AG04449 (cell line): ENCODE results near the gene NATD1.

ENCODE experiments used
- CTCF ChIA-PET: fragments of 350-600 bp; formaldehyde crosslinking; extraction: SDS; loops from one replicate; lab custom pipeline; 2021; ENCODE audit warnings: antibody characterized with exemption; lab: Yijun Ruan, JAX
- POLR2A ChIA-PET: fragments of 400-600, 350-600 bp; formaldehyde crosslinking; extraction: SDS; loops from one replicate; lab custom pipeline; 2020; ENCODE audit warnings: antibody characterized with exemption, inconsistent platforms; lab: Yijun Ruan, JAX
- DNase-seq: peaks from one replicate; pipeline ENCODE4 v3.0.0-alpha.2; 2010; ENCODE audit warnings: low read depth, low spot score
- H3K4me3 ChIP-seq: 2 replicates; pipeline ENCODE4 v1.5.1; 2011; ENCODE audit warnings: low read depth, mild to moderate bottlenecking, control low read depth, low read length
- TF ChIP-seq, protein P1 (sequence below): IDR thresholded peaks from one replicate; pipeline ENCODE4 v1.5.1; 2011; ENCODE audit warnings: mild to moderate bottlenecking, moderate library complexity, low read length, control low read depth, inconsistent platforms; ENCODE audit not compliant: insufficient read depth; ENCODE audit errors: missing control alignments

Gene NATD1

DNA sequence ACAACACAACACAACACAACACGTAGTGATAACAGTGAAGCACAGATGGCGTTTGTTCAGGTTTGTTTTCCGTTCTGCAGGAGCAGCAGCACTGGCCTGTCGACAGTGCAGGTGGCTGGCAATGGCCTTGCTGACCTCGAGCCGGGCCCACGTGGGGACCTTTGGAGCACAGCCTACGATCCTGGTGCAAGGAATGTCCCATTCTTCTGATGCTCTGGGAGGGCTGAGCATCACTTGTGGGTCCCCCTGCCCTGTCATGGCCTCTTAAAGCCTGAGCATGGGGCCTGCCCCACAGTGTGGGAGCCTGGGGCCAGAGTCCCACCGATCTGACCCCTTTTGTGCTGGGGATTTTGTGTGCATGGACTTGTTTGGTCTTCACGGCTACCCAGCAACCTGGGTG is 38.1 kb upstream of the NATD1 start:
- TF ChIP-seq, protein P1, sequence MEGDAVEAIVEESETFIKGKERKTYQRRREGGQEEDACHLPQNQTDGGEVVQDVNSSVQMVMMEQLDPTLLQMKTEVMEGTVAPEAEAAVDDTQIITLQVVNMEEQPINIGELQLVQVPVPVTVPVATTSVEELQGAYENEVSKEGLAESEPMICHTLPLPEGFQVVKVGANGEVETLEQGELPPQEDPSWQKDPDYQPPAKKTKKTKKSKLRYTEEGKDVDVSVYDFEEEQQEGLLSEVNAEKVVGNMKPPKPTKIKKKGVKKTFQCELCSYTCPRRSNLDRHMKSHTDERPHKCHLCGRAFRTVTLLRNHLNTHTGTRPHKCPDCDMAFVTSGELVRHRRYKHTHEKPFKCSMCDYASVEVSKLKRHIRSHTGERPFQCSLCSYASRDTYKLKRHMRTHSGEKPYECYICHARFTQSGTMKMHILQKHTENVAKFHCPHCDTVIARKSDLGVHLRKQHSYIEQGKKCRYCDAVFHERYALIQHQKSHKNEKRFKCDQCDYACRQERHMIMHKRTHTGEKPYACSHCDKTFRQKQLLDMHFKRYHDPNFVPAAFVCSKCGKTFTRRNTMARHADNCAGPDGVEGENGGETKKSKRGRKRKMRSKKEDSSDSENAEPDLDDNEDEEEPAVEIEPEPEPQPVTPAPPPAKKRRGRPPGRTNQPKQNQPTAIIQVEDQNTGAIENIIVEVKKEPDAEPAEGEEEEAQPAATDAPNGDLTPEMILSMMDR, result no peak
- ChIA-PET POLR2A (no interaction called here), CTCF (interaction anchor here (1.0 to 3.5 kb wide), 2 partner anchors 12 to 14 kb away, joined by 4 to 17 read pairs; no protein-coding TSS in a partner anchor)
- no peak overlapping the region for H3K4me3 ChIP-seq
- no peak for DNase-seq

DNA sequence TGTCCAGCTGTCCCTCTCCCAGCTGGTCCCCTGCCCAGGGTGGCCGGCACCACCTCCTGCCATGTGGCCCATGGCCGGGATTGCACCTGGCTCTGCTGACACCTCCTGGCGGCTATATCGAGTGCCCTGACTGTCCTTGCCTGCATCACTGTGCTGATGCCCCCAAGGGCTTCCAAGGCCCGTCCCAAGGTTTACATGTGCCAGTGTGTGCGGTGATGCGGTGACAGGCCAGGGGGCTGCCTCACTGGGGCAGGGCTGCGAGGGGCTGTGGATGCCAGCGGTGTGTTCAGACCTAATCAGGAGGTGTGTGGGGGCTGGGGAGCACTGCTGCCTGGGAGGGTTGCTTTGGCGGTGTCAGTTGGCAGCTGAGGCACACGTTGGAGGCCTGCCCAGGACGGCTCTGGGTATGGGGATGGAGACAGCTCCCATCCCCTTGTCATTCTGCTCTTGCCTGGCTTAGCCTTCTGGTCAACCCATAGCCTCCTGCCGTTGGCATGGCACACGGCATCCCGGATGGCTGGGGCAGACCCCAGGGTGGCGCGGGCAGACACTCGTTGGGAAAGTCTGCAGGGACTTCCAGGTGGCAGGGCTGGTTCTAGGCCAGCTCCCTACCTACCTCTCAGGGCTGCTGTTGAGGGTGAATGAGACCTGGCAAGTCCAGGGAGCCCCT is 36.8 kb upstream of the NATD1 start:
- POLR2A ChIA-PET, result no interaction called here
- no peak overlapping the region for H3K4me3 ChIP-seq
- no peak for DNase-seq
- TF ChIP-seq, protein P1, result no peak
- CTCF ChIA-PET, result interaction anchor here (1.0 to 3.5 kb wide), 6 partner anchors 11 to 222 kb away, joined by 3 to 17 read pairs (median 5); no protein-coding TSS in a partner anchor

DNA sequence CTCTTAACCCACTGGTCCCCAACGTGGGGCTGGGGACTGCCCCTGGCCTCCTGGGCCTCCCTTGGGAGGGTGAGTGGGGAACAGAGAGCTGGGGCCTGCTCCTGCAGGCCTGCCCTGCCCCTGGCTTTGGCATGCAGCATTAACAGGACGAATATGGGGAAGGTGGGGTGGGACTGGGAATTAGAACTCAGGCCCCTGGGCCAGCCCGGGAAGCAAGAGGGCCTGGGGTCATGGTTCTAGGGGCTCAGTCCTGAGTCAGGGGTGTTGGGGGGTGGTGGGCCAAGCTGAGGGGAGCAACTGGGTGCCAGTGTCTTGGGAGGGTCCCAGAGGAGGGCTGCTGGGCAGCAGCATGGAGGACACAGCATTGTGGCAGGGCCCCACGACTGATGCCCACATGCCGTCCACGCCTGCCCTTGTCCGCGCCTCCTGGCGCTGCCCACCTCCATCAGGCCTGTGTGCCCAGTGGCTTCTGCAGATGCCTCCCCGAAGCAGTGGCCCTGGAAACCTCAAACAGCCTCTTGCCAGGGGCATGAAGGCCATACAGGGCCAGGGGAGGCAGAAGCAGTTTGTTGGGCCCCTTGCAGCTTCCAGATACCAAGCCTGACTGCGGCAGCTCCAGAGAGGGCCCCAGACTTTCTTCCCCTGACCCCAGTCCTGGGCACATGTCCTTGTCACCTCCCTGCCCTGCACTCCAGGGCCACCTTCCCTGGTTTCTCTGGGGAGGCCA is 36.1 kb upstream of the NATD1 start:
- ChIA-PET POLR2A (no interaction called here), CTCF (interaction anchor here (1.4 to 3.5 kb wide), 5 partner anchors 10 to 223 kb away, joined by 4 to 18 read pairs (median 14); no protein-coding TSS in a partner anchor)
- DNase-seq, result no peak
- TF ChIP-seq, protein P1, result no peak
- H3K4me3 ChIP-seq, result no peak overlapping the region

DNA sequence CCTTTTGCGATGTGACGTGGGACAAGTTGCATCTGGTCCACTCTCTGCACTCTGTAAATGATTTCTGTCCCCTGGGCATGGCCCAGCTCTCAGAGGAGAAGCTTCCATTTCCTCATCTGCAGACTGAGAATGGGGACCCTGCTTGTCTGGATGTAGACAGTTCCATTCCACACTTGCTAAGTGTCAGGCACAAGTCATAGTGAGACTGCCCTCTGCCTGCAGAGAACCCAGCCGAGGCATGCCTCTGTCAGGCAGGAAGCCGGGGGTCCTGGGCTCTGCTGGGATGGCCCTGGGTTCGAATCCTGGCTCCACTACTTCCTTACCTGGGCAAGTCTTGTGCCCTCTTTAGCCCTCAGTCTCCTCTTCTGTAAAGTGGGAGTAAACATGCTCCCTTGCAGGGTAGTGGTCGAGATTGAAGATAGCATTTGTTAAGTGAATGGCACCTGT is 35.4 kb upstream of the NATD1 start:
- DNase-seq, result no peak
- POLR2A ChIA-PET, result no interaction called here
- CTCF ChIA-PET, result interaction anchor here (0.7 to 3.0 kb wide), 6 partner anchors 9 to 224 kb away, joined by 3 to 20 read pairs (median 10); no protein-coding TSS in a partner anchor
- TF ChIP-seq, protein P1, result no peak
- H3K4me3 ChIP-seq, result peak overlapping the region; percentile 91; the same call in 1 of the 2 replicates

DNA sequence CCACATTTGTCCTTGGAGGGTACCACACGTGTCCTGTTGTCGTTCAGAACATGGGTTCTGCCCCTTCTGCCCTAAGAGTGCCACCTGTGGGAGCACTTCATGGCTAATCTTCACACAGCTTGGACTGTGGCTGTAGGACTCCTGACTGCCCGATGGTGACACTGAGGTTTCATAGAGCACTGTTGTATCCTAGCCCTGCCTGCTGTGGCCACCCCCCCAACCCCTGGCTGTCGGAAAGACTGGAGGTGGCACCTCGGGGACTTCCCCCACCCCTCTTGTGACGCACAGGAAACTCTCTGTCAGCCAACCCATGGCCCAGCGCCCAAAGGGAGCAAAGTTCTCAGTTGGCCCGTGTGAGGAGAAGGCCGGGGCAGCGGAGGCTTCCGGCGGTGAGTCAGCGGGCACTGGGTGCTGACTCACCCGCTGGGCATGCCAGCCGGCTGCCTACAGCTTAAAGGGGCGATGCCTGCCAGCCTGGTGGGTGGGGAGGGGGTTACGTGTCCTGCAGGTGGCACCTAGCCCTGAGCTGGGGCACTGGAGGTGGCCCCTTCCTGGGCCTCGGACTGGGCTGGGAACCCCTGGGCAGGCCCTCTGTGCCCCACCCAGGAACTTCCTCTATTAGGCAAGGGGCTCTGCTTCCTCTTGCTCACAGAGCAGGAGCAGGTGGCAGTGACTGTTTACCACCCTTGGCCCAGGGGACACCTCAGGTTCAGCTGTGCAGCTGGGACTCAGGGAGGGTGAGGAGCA is 34.7 kb upstream of the NATD1 start:
- DNase-seq, result peak; percentile 87
- TF ChIP-seq, protein P1, result no peak
- H3K4me3 ChIP-seq, result peak overlapping the region; percentile 91
- ChIA-PET POLR2A (no interaction called here), CTCF (interaction anchor here (0.7 to 3.0 kb wide), 11 partner anchors 9 to 225 kb away, joined by 3 to 20 read pairs (median 4); no protein-coding TSS in a partner anchor)
